Heart left ventricle (tissue), 16 donors: ENCODE measurements around the gene HYAL2. TPM values are rescaled to one million over a fixed set of nuclear protein-coding genes. Genes with fewer than 3 reads are reported as not detected.

Experiments
- ATAC-seq, 4 donors: fragments of 200-7000 bp; cut with Tn5 transposase; one replicate each; pipeline ENCODE4 v1.9.1; 2020 to 2022; ENCODE audit warnings: moderate library complexity in 4 of 4, mild to moderate bottlenecking in 3 of 4, moderate number of reproducible peaks in 1 of 4
- DNase-seq, 5 donors: peaks; one replicate each; pipeline ENCODE4 v3.0.0-alpha.2; 2020
- H3K27ac ChIP-seq, 12 donors: fragments of 200-600 bp; sonication (generic) in 4 of 12; one replicate each; pipeline versions ENCODE4 v1.5.0 to v1.8.0; 2016 to 2022; ENCODE audit warnings: mild to moderate bottlenecking in 2 of 12
- H3K27me3 ChIP-seq, 9 donors: fragments of 200-600 bp; sonication (generic) in 2 of 9; one replicate each; pipeline versions ENCODE4 v1.5.1 to v1.8.0; 2016 to 2022; ENCODE audit warnings: mild to moderate bottlenecking in 3 of 9
- H3K36me3 ChIP-seq, 9 donors: fragments of 200-600 bp; sonication (generic) in 2 of 9; one replicate each; pipeline versions ENCODE4 v1.5.0 to v1.8.0; 2018 to 2022; ENCODE audit warnings: mild to moderate bottlenecking in 2 of 9
- H3K4me1 ChIP-seq, 12 donors: fragments of 200-600 bp; sonication (generic) in 4 of 12; one replicate each; pipeline versions ENCODE4 v1.5.0 to v1.8.0; 2016 to 2022; ENCODE audit warnings: mild to moderate bottlenecking in 3 of 12
- H3K4me3 ChIP-seq, 12 donors: fragments of 200-600 bp; sonication (generic) in 4 of 12; one replicate each; pipeline versions ENCODE4 v1.5.0 to v1.8.0; 2017 to 2022; ENCODE audit warnings: mild to moderate bottlenecking in 9 of 12, moderate library complexity in 4 of 12
- H3K9me3 ChIP-seq, 12 donors: fragments of 200-600 bp; sonication (generic) in 4 of 12; one replicate each; pipeline versions ENCODE4 v1.5.0 to v1.8.0; 2016 to 2022; ENCODE audit warnings: mild to moderate bottlenecking in 1 of 12
- CTCF ChIP-seq, 12 donors: fragments of 200-600 bp; sonication (generic) in 4 of 12; IDR thresholded peaks; one replicate each; pipeline versions ENCODE4 v1.5.0 to v1.8.0; 2018 to 2022; ENCODE audit warnings: antibody characterized with exemption in 12 of 12, mild to moderate bottlenecking in 5 of 12
- POLR2A ChIP-seq, 2 donors: fragments of 450-650 bp; IDR thresholded peaks; one replicate each; pipeline ENCODE4 v1.6.1; 2017; ENCODE audit warnings: antibody characterized with exemption in 2 of 2, mild to moderate bottlenecking in 2 of 2, moderate library complexity in 2 of 2
- WGBS, 4 donors: extraction: QIAGEN DNeasy Blood & Tissue Kit in 2 of 4; methylation state at CpG; one replicate each; pipeline versions ENCODE4 v1.1.5 to v1.1.7; 2013 to 2018; 5-methylcytosine and 5-hydroxymethylcytosine counted together
- intact Hi-C, 10 donors: fragments of 100-400 bp; cut with DNase I; formaldehyde crosslinking; loops; one replicate each; pipeline versions ENCODE4 v1.11.1 to v1.14.2; 2022
- polyA plus RNA-seq, 2 donors: library from polyadenylated mRNA; stranded (reverse); fragments of 200-250 nt; gene quantifications; one replicate each; pipeline ENCODE4 v1.2.3, GENCODE V29; 2013
- total RNA-seq, 9 donors: library from RNA; depleted of rRNA in 2 of 9; stranded (reverse); fragments of >200 nt in 2 of 9; fragmentation: NEBNext Ultra II Directional in 3 of 9; extraction: Animal tissue kit (Norgen Biotek cat#: 25700) in 3 of 9; gene quantifications; one replicate each; pipeline versions ENCODE4 v1.1.0 to v1.2.4, GENCODE V29; 2016 to 2023
- donor health status: ischemic (EF 13 %, LVEDD 7.1; RV severe dilation, severe dysfunction).
- donor health status: healthy with polysubstance abuse.
- donor health status: DM: no; HTN: yes; CAD: no.
- donor health status: DM: no; HTN: no; CAD: no.
- donor health status: ischemic (EF 25% LVEDD 6.9; RV normal size, moderate dysfunction).
- donor health status: ischemic (EF 25% LVEDD 5.7; RV mildly dilated, moderate dysfunction).
- donor health status: healthy.
- donor health status: DM: yes; HTN: yes; CAD: no.
- donor health status: ischemic (EF 35%, LVEDD 5.7; RV mildly dilated, moderate dysfunction).
- donor health status: nonischemic (EF 11% LVEDD 7.7; RV severe dilation, severe dysfunction).
- donor health status: DM: yes; HTN: yes; CAD: no.
- donor health status: PGD.
- donor health status: ischemic (EF 29% LVEDD 5.4; RV normal size, mild dysfunction).
- donor health status: nonischemic (EF 23%, LVEDD 6.1; RV moderate dilation, normal function).

Gene HYAL2
- total and polyA plus RNA-seq, 11 donors, result 24.0 to 234 (median 52.2) TPM

GRCh38 chr3:50369012-50369670 is 46.6 kb upstream of the HYAL2 start:
- H3K27me3 ChIP-seq, result no peaks in the 10 kb centered on the region
- no peak overlapping the region for H3K27ac ChIP-seq
- H3K9me3 ChIP-seq, result no peaks in the 10 kb centered on the region
- intact Hi-C loops, result loop anchor here in 3 of 10 donors (5.0 kb wide), 2 partner anchors 168 to 173 kb away; no protein-coding TSS in a partner anchor
- no peak overlapping the region for H3K4me3 ChIP-seq
- H3K4me1 ChIP-seq, result peaks cover 0 to 14% (median 8%) of the 10 kb centered on the region in 12 donors
- TF ChIP-seq POLR2A (IDR thresholded peaks at IDR 0.05) (no peak), CTCF (IDR thresholded peaks at IDR 0.05) (no peak)
- WGBS, 4 donors, result 78 to 85% (median 81%) methylated on average over 8 to 9 of the region's 9 CpGs
- ATAC-seq (no peak), DNase-seq (no peak)
- H3K36me3 ChIP-seq, result no peaks in the 10 kb centered on the region

GRCh38 chr3:50365842-50366220 is 43.3 kb upstream of the HYAL2 start:
- Histone ChIP-seq H3K4me3 (peak overlapping the region in 7 of 12 donors; percentile 50 to 64 (median 57)), H3K4me1 (peaks cover 0 to 14% (median 8%) of the 10 kb centered on the region in 12 donors), H3K9me3 (no peaks in the 10 kb centered on the region), H3K36me3 (no peaks in the 10 kb centered on the region), H3K27ac (peak overlapping the region in 1 of 12 donors; percentile 55), H3K27me3 (no peaks in the 10 kb centered on the region)
- DNase-seq (no peak), ATAC-seq (no peak)
- 79 to 87% (median 85%) methylated on average over 5 of the region's 5 CpGs for WGBS, 4 donors
- intact Hi-C loops, result loop anchor here in 3 of 10 donors (5.0 kb wide), 2 partner anchors 171 to 176 kb away; no protein-coding TSS in a partner anchor
- TF ChIP-seq CTCF (IDR thresholded peaks at IDR 0.05), result no peak
- TF ChIP-seq POLR2A (IDR thresholded peaks at IDR 0.05), result no peak

- H3K9me3 ChIP-seq, result no peaks in the 10 kb centered on the region
- H3K27me3 ChIP-seq, result no peaks in the 10 kb centered on the region
- 10 to 22% (median 14%) methylated on average over 23 to 53 of the region's 53 CpGs for WGBS, 4 donors
- TF ChIP-seq CTCF (IDR thresholded peaks at IDR 0.05) (no peak), POLR2A (IDR thresholded peaks at IDR 0.05) (no peak)
- ATAC-seq (peak; percentile 44 to 89 (median 84)), DNase-seq (peak; percentile 82 to 93 (median 85))
- H3K4me1 ChIP-seq, result peaks cover 0 to 14% (median 8%) of the 10 kb centered on the region in 12 donors
- H3K36me3 ChIP-seq, result no peaks in the 10 kb centered on the region
- intact Hi-C loops, result loop anchor here in 3 of 10 donors (5.0 kb wide), 2 partner anchors 172 to 177 kb away; no protein-coding TSS in a partner anchor
- H3K4me3 ChIP-seq, result peak overlapping the region; percentile 1 to 66 (median 57)
- peak overlapping the region in 5 of 12 donors; percentile 9 to 73 (median 44) for H3K27ac ChIP-seq
Observed at GRCh38 chr3:50365080-50365841, 42.7 kb upstream of the HYAL2 start.
